Sigmoid colon (tissue), 7 donors: ENCODE results near the gene NDST1. TPM values are rescaled to one million over a fixed set of nuclear protein-coding genes. Genes with fewer than 3 reads are reported as not detected.

Source experiments
- DNase-seq: peaks from one replicate; pipeline ENCODE4 v3.0.0-alpha.2; 2019
- H3K27ac ChIP-seq, 4 donors: fragments of 200-600 bp; sonication (generic); one replicate each; pipeline ENCODE4 v1.5.1; 2016 to 2019; ENCODE audit warnings: mild to moderate bottlenecking in 1 of 4
- H3K27me3 ChIP-seq, 3 donors: fragments of 200-600 bp; sonication (generic); one replicate each; pipeline ENCODE4 v1.5.1; 2019; ENCODE audit warnings: mild to moderate bottlenecking in 1 of 3
- H3K36me3 ChIP-seq, 4 donors: fragments of 200-600 bp; sonication (generic); one replicate each; pipeline ENCODE4 v1.5.1; 2016 to 2019
- H3K4me1 ChIP-seq, 4 donors: fragments of 200-600 bp; sonication (generic); one replicate each; pipeline ENCODE4 v1.5.1; 2017 to 2019
- H3K4me3 ChIP-seq, 4 donors: fragments of 200-600 bp; sonication (generic); one replicate each; pipeline ENCODE4 v1.5.1; 2017 to 2019; ENCODE audit warnings: mild to moderate bottlenecking in 2 of 4, moderate library complexity in 1 of 4
- H3K9me3 ChIP-seq, 4 donors: fragments of 200-600 bp in 3 of 4; sonication (generic) in 3 of 4; one replicate each; pipeline versions ENCODE4 v1.5.1 to v1.6.1; 2013 to 2019
- CTCF ChIP-seq, 4 experiments: fragments of 450-650 bp in 3 of 4; fragments of 200-600 bp in 1 of 4; IDR thresholded peaks; one replicate each; pipeline ENCODE4 v1.5.1; 2016 to 2019; ENCODE audit warnings: antibody characterized with exemption in 4 of 4, mild to moderate bottlenecking in 3 of 4, moderate library complexity in 2 of 4
- EP300 ChIP-seq, 4 donors: sonication (generic); formaldehyde crosslinking; IDR thresholded peaks; one replicate each; pipeline ENCODE4 v1.6.1; 2017; ENCODE audit warnings: antibody characterized with exemption in 4 of 4
- POLR2A ChIP-seq, 2 donors: fragments of 450-650 bp; IDR thresholded peaks; one replicate each; pipeline ENCODE4 v1.6.1; 2016; ENCODE audit warnings: antibody characterized with exemption in 2 of 2, mild to moderate bottlenecking in 2 of 2, moderate library complexity in 2 of 2
- POLR2AphosphoS5 ChIP-seq, 4 donors: sonication (generic); formaldehyde crosslinking; IDR thresholded peaks; one replicate each; pipeline ENCODE4 v1.6.1; 2017; ENCODE audit warnings: antibody characterized with exemption in 4 of 4
- WGBS, 2 donors: extraction: QIAGEN DNeasy Blood & Tissue Kit; methylation state at CpG; one replicate each; pipeline ENCODE4 v1.1.7; 2013; 5-methylcytosine and 5-hydroxymethylcytosine counted together
- intact Hi-C: fragments of 100-400 bp; cut with DNase I; formaldehyde crosslinking; loops from one replicate; pipeline ENCODE4 v1.15.1; 2023
- polyA plus RNA-seq, 3 donors: library from polyadenylated mRNA; stranded (reverse); fragments of 200-250 nt; gene quantifications; one replicate each; pipeline ENCODE4 v1.2.3, GENCODE V29; 2013
- total RNA-seq, 4 donors: library from RNA; depleted of rRNA; stranded (reverse); fragments of >200 nt; gene quantifications; one replicate each; pipeline ENCODE4 v1.1.0, GENCODE V29; 2016
- donor health status: healthy with polysubstance abuse.
- donor health status: Bipolar disorder and iron deficiency.
- donor health status: healthy.

NDST1 gene
- total and polyA plus RNA-seq, 7 donors = 5.4 to 74.8 (median 39.4) TPM

- Histone ChIP-seq H3K4me1 (no peaks in the 10 kb centered on the region), H3K4me3 (no peak overlapping the region), H3K27ac (no peak overlapping the region), H3K36me3 (no peaks in the 10 kb centered on the region), H3K27me3 (no peaks in the 10 kb centered on the region), H3K9me3 (no peaks in the 10 kb centered on the region)
- WGBS, 2 donors = 54 to 79% methylated on average over 11 of the region's 11 CpGs
- intact Hi-C loops = no loop called here
- no peak for TF ChIP-seq POLR2AphosphoS5 (IDR thresholded peaks at IDR 0.05)
- no peak for TF ChIP-seq POLR2A (IDR thresholded peaks at IDR 0.05)
- TF ChIP-seq EP300 (IDR thresholded peaks at IDR 0.05) = no peak
- TF ChIP-seq CTCF (IDR thresholded peaks at IDR 0.05) = no peak
- DNase-seq = peak; percentile 44
These were observed 68.0 kb downstream of the NDST1 start for GRCh38 chr5:150575745-150576448.

DNA sequence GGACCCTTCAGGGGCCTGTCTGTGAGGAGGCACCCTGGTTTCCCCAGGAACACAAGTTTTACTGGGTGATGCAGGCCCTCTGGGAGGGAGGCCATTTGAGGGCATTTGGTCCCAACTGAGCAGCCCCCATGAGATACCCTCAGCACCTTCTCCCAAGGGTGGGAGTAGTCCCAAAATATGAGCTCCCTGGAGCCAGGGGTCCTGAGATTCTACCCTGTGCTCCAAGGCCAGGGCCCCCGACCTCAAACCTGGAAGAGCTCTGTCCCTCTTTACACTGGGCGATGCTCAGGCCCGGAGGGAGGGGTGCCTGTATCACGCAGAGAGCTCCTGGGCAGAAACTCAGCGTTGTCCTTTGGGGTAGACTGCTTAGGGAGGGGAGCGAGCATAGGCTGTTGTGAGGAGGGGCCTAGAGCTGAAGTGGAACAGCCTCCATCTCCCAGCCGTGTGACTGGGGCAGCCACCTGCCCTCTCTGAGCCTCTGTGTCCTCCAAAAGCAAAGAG is 68.6 kb downstream of the NDST1 start:
- no peak overlapping the region for H3K27ac ChIP-seq
- 92 to 94% methylated on average over 7 of the region's 7 CpGs for WGBS, 2 donors
- H3K9me3 ChIP-seq = no peaks in the 10 kb centered on the region
- H3K36me3 ChIP-seq = no peaks in the 10 kb centered on the region
- no peak for TF ChIP-seq POLR2A (IDR thresholded peaks at IDR 0.05)
- no peak for TF ChIP-seq CTCF (IDR thresholded peaks at IDR 0.05)
- TF ChIP-seq EP300 (IDR thresholded peaks at IDR 0.05) = no peak
- TF ChIP-seq POLR2AphosphoS5 (IDR thresholded peaks at IDR 0.05) = no peak
- H3K4me1 ChIP-seq = peaks cover 0 to under 1% (median 0%) of the 10 kb centered on the region in 4 donors
- intact Hi-C loops = no loop called here
- H3K4me3 ChIP-seq = no peak overlapping the region
- no peaks in the 10 kb centered on the region for H3K27me3 ChIP-seq
- DNase-seq = peak; percentile 50

DNA sequence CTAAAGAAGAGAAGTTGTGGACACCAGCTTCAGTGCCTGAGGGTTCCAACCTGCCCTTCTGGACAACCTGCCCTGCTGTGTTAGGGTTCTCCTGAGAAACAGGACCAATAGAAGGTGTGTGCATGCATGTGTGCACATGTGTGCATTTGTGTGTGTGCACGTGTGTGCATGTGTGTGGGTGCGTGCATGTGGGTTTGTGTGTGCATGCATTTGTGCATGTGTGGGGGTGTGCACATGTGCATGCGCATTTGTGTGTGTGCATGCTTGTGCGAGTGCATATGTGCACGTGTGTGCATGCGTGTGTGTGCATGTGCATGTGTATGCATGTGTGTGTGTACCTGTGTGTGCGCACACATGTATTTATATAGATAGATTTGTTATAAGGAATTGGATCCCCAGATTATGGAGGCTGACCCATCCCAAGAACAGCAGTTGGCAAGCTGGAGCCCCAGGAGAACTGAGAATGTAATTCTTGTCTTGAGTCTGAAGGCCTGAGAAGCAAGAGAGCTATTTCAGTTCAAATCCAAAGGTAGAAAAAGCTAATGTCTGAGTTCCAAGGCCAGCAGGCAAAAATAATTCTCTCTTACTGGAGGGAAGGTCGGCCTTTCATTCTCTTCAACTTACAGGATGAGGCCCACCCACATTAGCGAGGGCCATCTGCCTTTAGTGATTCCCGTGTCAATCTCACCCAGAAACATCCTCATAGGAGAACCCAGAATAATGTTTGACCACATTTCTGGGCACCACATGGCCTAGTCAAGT is 69.6 kb downstream of the NDST1 start:
- TF ChIP-seq CTCF (IDR thresholded peaks at IDR 0.05) = no peak
- 96% methylated on average over 10 of the region's 10 CpGs for WGBS, 2 donors
- no peaks in the 10 kb centered on the region for H3K9me3 ChIP-seq
- peaks cover 0 to 12% (median 8%) of the 10 kb centered on the region in 4 donors for H3K4me1 ChIP-seq
- intact Hi-C loops = no loop called here
- H3K36me3 ChIP-seq = no peaks in the 10 kb centered on the region
- no peak overlapping the region for H3K4me3 ChIP-seq
- H3K27me3 ChIP-seq = no peaks in the 10 kb centered on the region
- DNase-seq = peak; percentile 32
- no peak overlapping the region for H3K27ac ChIP-seq

GRCh38 chr5:150578781-150579461 is 71.0 kb downstream of the NDST1 start:
- Histone ChIP-seq H3K36me3 (no peaks in the 10 kb centered on the region), H3K9me3 (no peaks in the 10 kb centered on the region), H3K4me1 (peaks cover 0 to 13% (median 9%) of the 10 kb centered on the region in 4 donors), H3K27ac (no peak overlapping the region), H3K4me3 (no peak overlapping the region), H3K27me3 (no peaks in the 10 kb centered on the region)
- peak; percentile 50 for DNase-seq
- no peak for TF ChIP-seq EP300 (IDR thresholded peaks at IDR 0.05)
- TF ChIP-seq POLR2AphosphoS5 (IDR thresholded peaks at IDR 0.05) = no peak
- TF ChIP-seq CTCF (IDR thresholded peaks at IDR 0.05) = no peak
- no peak for TF ChIP-seq POLR2A (IDR thresholded peaks at IDR 0.05)
- 69 to 83% methylated on average over 16 of the region's 16 CpGs for WGBS, 2 donors
- intact Hi-C loops = no loop called here
